DLD1 (cell line): ENCODE results near the gene TIMP1.

ENCODE experiments used
- in situ Hi-C: cut with HindIII; loops from 2 replicates; pipeline ENCODE4 v1.10.0; 2017; ENCODE audit warnings: low sequenced_read_pairs

TIMP1 gene

GRCh38 chrX:47633689-47634590 is 51.7 kb downstream of the TIMP1 start:
- in situ Hi-C loops = no loop called here

GRCh38 chrX:47634871-47635575 is 52.8 kb downstream of the TIMP1 start:
- in situ Hi-C loops = no loop called here
